Measurements from ENCODE around the gene ROBO1.

- TF ChIP-seq CTCF (IDR thresholded peaks at IDR 0.05): no peak
- no peak for TF ChIP-seq POLR2AphosphoS5 (IDR thresholded peaks at IDR 0.05; ENCODE audit: insufficient read depth in 1 of 2, low read depth in 1 of 2)
Measured at GRCh38 chr3:79255292-79255691, 512.5 kb downstream of the ROBO1 start.

All from vagina (tissue), 2 donors.